ENCODE measurements around the gene TNNT2. TPM values are rescaled to one million over a fixed set of nuclear protein-coding genes. Genes with fewer than 3 reads are reported as not detected.

The TNNT2 gene
- total RNA-seq, 1 donor from 2014 or later: 13.2 TPM

DNA sequence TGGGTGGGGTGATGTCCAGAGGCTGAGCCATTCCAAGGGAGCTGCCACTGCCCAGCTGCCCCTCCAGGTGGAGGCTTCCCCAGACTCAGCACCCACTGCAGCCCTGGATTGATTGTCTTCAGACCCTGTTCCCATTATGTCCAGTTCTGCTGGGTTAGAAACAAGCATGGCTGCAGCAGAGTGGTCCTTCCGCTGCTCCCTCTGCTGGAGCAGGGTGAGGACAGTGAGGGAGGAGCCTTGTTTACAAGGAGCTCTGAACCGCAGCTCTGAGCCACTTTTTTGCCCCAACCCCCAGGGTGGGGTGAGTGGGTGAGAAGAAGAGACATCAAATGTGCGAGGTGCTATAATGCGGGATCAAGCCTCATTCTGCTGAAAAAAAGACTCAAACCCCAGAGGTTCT lies 2.3 kb downstream of the TNNT2 start:
- peaks cover 66% of the 10 kb centered on the region for H3K4me1 Mint-ChIP-seq
- Histone ChIP-seq H3K27ac (no peak overlapping the region), H3K4me3 (no peak overlapping the region)

DNA sequence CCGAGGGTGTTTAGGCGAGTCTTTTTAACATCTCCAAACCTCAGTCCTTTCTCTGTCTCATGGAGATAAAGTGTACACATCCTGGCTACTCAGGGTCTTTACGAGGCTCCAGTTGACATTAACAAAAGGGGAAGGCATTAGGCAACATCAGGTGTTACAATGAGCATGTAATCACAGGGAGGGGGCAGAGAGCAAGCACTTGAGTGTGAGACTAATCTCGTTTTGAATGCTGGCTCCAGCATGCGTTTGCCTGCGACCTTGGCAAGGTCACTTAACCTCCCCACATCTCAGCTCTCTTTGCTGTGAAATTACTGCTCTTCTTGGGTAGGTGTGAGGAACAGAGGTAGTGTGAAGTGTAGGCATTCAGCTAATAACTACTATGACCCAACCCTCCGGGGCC lies 3.1 kb downstream of the TNNT2 start:
- H3K4me1 ChIP-seq: peaks cover 57% of the 10 kb centered on the region
- no peaks in the 10 kb centered on the region for H3K79me2 ChIP-seq (ENCODE audit: low read depth)
- no peaks in the 10 kb centered on the region for H3K9me3 ChIP-seq (ENCODE audit: low read depth)
- peak overlapping the region; percentile 38 for H3K4me2 ChIP-seq
- Mint-ChIP-seq H3K27ac (peak overlapping the region; percentile 83), H3K36me3 (no peaks in the 10 kb centered on the region), H3K27me3 (ENCODE audit: insufficient read depth, low read depth) (peaks cover 11% of the 10 kb centered on the region), H3K4me1 (peaks cover 66% of the 10 kb centered on the region), H3K9me3 (no peaks in the 10 kb centered on the region), H3K4me3 (no peak overlapping the region)
- DNase-seq (ENCODE audit: low spot score): peak; percentile 30
- no peaks in the 10 kb centered on the region for H3K27me3 ChIP-seq
- no peak overlapping the region for H3K27ac ChIP-seq
- H4K20me1 ChIP-seq (ENCODE audit: low read depth): no peaks in the 10 kb centered on the region
- peaks cover 36% of the 10 kb centered on the region for H3F3A ChIP-seq (ENCODE audit: low read depth)
- no peak for TF ChIP-seq EZH2 (IDR thresholded peaks at IDR 0.05)
- TF ChIP-seq, protein P1, sequence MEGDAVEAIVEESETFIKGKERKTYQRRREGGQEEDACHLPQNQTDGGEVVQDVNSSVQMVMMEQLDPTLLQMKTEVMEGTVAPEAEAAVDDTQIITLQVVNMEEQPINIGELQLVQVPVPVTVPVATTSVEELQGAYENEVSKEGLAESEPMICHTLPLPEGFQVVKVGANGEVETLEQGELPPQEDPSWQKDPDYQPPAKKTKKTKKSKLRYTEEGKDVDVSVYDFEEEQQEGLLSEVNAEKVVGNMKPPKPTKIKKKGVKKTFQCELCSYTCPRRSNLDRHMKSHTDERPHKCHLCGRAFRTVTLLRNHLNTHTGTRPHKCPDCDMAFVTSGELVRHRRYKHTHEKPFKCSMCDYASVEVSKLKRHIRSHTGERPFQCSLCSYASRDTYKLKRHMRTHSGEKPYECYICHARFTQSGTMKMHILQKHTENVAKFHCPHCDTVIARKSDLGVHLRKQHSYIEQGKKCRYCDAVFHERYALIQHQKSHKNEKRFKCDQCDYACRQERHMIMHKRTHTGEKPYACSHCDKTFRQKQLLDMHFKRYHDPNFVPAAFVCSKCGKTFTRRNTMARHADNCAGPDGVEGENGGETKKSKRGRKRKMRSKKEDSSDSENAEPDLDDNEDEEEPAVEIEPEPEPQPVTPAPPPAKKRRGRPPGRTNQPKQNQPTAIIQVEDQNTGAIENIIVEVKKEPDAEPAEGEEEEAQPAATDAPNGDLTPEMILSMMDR (IDR thresholded peaks at IDR 0.05): no peak
- TF ChIP-seq EZH2phosphoT487 (IDR thresholded peaks at IDR 0.05): no peak
- H3K9ac ChIP-seq: no peak overlapping the region
- no peaks in the 10 kb centered on the region for H3K36me3 ChIP-seq
- no peak overlapping the region for H2AFZ ChIP-seq (replicated peaks)
- H3K4me3 ChIP-seq: no peak overlapping the region

More for the DNA sequence above, 2.3 kb downstream of the TNNT2 start:
- Histone ChIP-seq H4K20me1 (ENCODE audit: low read depth) (no peaks in the 10 kb centered on the region), H3K79me2 (ENCODE audit: low read depth) (no peaks in the 10 kb centered on the region), H3K9ac (no peak overlapping the region), H3K36me3 (no peaks in the 10 kb centered on the region), H3K4me1 (peaks cover 57% of the 10 kb centered on the region), H2AFZ (replicated peaks) (no peak overlapping the region), H3F3A (ENCODE audit: low read depth) (peaks cover 36% of the 10 kb centered on the region), H3K4me2 (peak overlapping the region; percentile 64), H3K27me3 (no peaks in the 10 kb centered on the region), H3K9me3 (ENCODE audit: low read depth) (no peaks in the 10 kb centered on the region)
- Mint-ChIP-seq H3K4me3 (no peak overlapping the region), H3K27ac (no peak overlapping the region), H3K36me3 (no peaks in the 10 kb centered on the region), H3K9me3 (no peaks in the 10 kb centered on the region), H3K27me3 (ENCODE audit: insufficient read depth, low read depth) (peaks cover 11% of the 10 kb centered on the region)
- TF ChIP-seq EZH2 (IDR thresholded peaks at IDR 0.05) (no peak), EZH2phosphoT487 (IDR thresholded peaks at IDR 0.05) (no peak)
- TF ChIP-seq, protein P1 (IDR thresholded peaks at IDR 0.05): peak; percentile 37
- DNase-seq (ENCODE audit: low spot score): peak; percentile 30

DNA sequence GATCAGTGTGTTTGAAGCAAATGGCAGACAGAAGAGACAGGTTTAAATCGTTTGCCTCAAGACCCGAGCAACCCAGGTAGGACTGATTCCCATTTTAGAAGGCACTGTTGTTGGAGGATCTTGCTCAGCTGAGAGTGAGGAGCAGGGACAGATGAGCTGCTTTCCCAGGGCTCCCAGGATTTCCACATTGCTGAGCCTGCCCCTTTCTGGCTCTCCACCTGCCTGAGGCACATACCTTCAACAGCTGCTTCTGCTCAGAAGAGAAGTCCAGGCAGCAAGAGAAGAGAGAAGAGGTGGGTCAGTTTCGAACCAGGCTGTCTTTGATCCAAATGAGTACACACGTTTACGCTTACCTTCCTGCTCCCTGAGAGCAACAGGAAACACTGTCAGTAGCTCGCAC lies 5.7 kb downstream of the TNNT2 start:
- Mint-ChIP-seq H3K9me3 (no peaks in the 10 kb centered on the region), H3K36me3 (no peaks in the 10 kb centered on the region), H3K27me3 (ENCODE audit: insufficient read depth, low read depth) (peaks cover 11% of the 10 kb centered on the region), H3K27ac (peak overlapping the region; percentile 64), H3K4me3 (no peak overlapping the region), H3K4me1 (peaks cover 55% of the 10 kb centered on the region)
- peaks cover 39% of the 10 kb centered on the region for H3K4me1 ChIP-seq
- no peaks in the 10 kb centered on the region for H4K20me1 ChIP-seq (ENCODE audit: low read depth)
- peaks cover 25% of the 10 kb centered on the region for H3F3A ChIP-seq (ENCODE audit: low read depth)
- H3K79me2 ChIP-seq (ENCODE audit: low read depth): no peaks in the 10 kb centered on the region
- H2AFZ ChIP-seq (replicated peaks): no peak overlapping the region
- DNase-seq (ENCODE audit: low spot score): no peak
- H3K36me3 ChIP-seq: no peaks in the 10 kb centered on the region
- H3K9me3 ChIP-seq (ENCODE audit: low read depth): no peaks in the 10 kb centered on the region
- H3K9ac ChIP-seq: no peak overlapping the region
- TF ChIP-seq, protein P1 (IDR thresholded peaks at IDR 0.05): no peak
- TF ChIP-seq EZH2phosphoT487 (IDR thresholded peaks at IDR 0.05) (no peak), EZH2 (IDR thresholded peaks at IDR 0.05) (no peak)
- H3K4me2 ChIP-seq: no peak overlapping the region
- H3K27me3 ChIP-seq: no peaks in the 10 kb centered on the region
- no peak overlapping the region for H3K27ac ChIP-seq
- H3K4me3 ChIP-seq: no peak overlapping the region

Data from neural progenitor cell (in vitro differentiated cells).